H1 (cell line): ENCODE measurements around the gene ZNF516. TPM values are rescaled to one million over a fixed set of nuclear protein-coding genes. Genes with fewer than 3 reads are reported as not detected.

ENCODE experiments used
- CTCF ChIA-PET: fragments of 300-600 bp; sonication (Branson Sonifier 250); formaldehyde crosslinking; loops from one replicate; lab custom pipeline; 2021; ENCODE audit not compliant: partially characterized antibody; lab: Charles Lee
- POLR2A ChIA-PET: fragments of 300-600 bp; sonication (Branson Sonifier 250); formaldehyde crosslinking; loops from one replicate; lab custom pipeline; 2021; ENCODE audit warnings: inconsistent platforms; ENCODE audit not compliant: partially characterized antibody; lab: Charles Lee
- DNase-seq, 2 experiments: peaks; one replicate each; pipeline versions ENCODE4 v3.0.0 to v3.0.0-alpha.2; 2010 to 2022; ENCODE audit warnings: low spot score in 2 of 2, low read depth in 1 of 2, mixed read lengths in 1 of 2
- FAIRE-seq: peaks from 2 replicates; lab custom pipeline; 2011; peaks lifted over from hg19 to GRCh38; lab: Jason Lieb, UNC
- H2AFZ ChIP-seq: 2 replicates; pipeline ENCODE4 v1.8.1; 2012; ENCODE audit warnings: low read length, inconsistent platforms
- H2AK5ac ChIP-seq: 2 replicates; pipeline ENCODE4 v1.6.1; 2013; ENCODE audit warnings: low read depth, low read length
- H2BK120ac ChIP-seq: replicated peaks from 2 replicates; pipeline ENCODE3; 2013; ENCODE audit warnings: low read depth, low read length, inconsistent platforms
- H2BK12ac ChIP-seq: 2 replicates; pipeline ENCODE4 v1.6.1; 2013; ENCODE audit warnings: low read depth, low read length
- H2BK15ac ChIP-seq: 2 replicates; pipeline ENCODE4 v1.6.1; 2013; ENCODE audit warnings: low read length
- H2BK20ac ChIP-seq: 2 replicates; pipeline ENCODE4 v1.6.1; 2013; ENCODE audit warnings: low read length
- H2BK5ac ChIP-seq: 2 replicates; pipeline ENCODE4 v1.6.1; 2013; ENCODE audit warnings: low read depth, low read length
- H3K14ac ChIP-seq: 2 replicates; pipeline ENCODE4 v1.6.1; 2013; ENCODE audit warnings: inconsistent platforms; ENCODE audit not compliant: insufficient read length
- H3K18ac ChIP-seq: 2 replicates; pipeline ENCODE4 v1.6.1; 2013; ENCODE audit warnings: low read length; ENCODE audit errors: extremely low read depth
- H3K23ac ChIP-seq: 2 replicates; pipeline ENCODE4 v1.6.1; 2013; ENCODE audit warnings: inconsistent platforms; ENCODE audit not compliant: insufficient read length
- H3K23me2 ChIP-seq: 2 replicates; pipeline ENCODE4 v1.6.1; 2013; ENCODE audit warnings: low read depth, low read length
- H3K27ac ChIP-seq: 2 replicates; pipeline ENCODE4 v1.6.1; 2011; ENCODE audit warnings: low read depth, low read length, inconsistent platforms
- H3K27me3 ChIP-seq, 4 experiments: replicated peaks in 1 of 4; 1 replicate in 1 of 4; 2 replicates in 3 of 4; pipeline versions ENCODE4 v1.6.1 to v1.8.1; 2011 to 2013; ENCODE audit warnings: low read length in 3 of 4, mild to moderate bottlenecking in 3 of 4, inconsistent platforms in 2 of 4, mixed read lengths in 2 of 4, moderate library complexity in 1 of 4; ENCODE audit not compliant: control insufficient read depth in 3 of 4, insufficient read depth in 3 of 4; ENCODE audit errors: extremely low read depth in 1 of 4
- H3K36me3 ChIP-seq, 4 experiments: 2 replicates each; pipeline versions ENCODE4 v1.6.1 to v1.8.1; 2011 to 2013; ENCODE audit warnings: mild to moderate bottlenecking in 4 of 4, low read length in 3 of 4, moderate library complexity in 2 of 4, control low read depth in 1 of 4, inconsistent platforms in 1 of 4; ENCODE audit not compliant: insufficient read depth in 4 of 4, control insufficient read depth in 2 of 4
- H3K4ac ChIP-seq: replicated peaks from 2 replicates; pipeline ENCODE3; 2013; ENCODE audit warnings: low read length, low read depth, mixed read lengths, inconsistent platforms; ENCODE audit not compliant: insufficient read length
- H3K4me1 ChIP-seq, 4 experiments: replicated peaks in 1 of 4; 1 replicate in 1 of 4; 2 replicates in 3 of 4; pipeline versions ENCODE4 v1.6.1 to v1.8.1; 2011 to 2013; ENCODE audit warnings: low read length in 3 of 4, inconsistent platforms in 2 of 4, mixed read lengths in 1 of 4; ENCODE audit not compliant: insufficient read depth in 4 of 4, control insufficient read depth in 3 of 4
- H3K4me2 ChIP-seq, 2 experiments: 2 replicates each; pipeline versions ENCODE4 v1.6.1 to v1.8.1; 2011 to 2013; ENCODE audit warnings: low read depth in 2 of 2, low read length in 2 of 2, control low read depth in 1 of 2, inconsistent platforms in 1 of 2, mild to moderate bottlenecking in 1 of 2; ENCODE audit not compliant: insufficient read depth in 1 of 2
- H3K4me3 ChIP-seq, 4 experiments: fragments of 200-600, 300-600 bp in 1 of 4; sonication (generic), shearing (Covaris generic), sonication (Bioruptor Twin) in 1 of 4; 2 replicates each; pipeline versions ENCODE4 v1.5.1 to v1.8.1; 2011 to 2016; ENCODE audit warnings: low read length in 4 of 4, low read depth in 3 of 4, control low read depth in 2 of 4, inconsistent platforms in 2 of 4, mild to moderate bottlenecking in 2 of 4, mixed read lengths in 1 of 4, moderate library complexity in 1 of 4; ENCODE audit not compliant: insufficient read depth in 2 of 4; ENCODE audit errors: extremely low read depth in 1 of 4
- H3K56ac ChIP-seq: replicated peaks from 2 replicates; pipeline ENCODE3; 2013; ENCODE audit warnings: low read depth, mild to moderate bottlenecking, mixed read lengths, low read length, inconsistent platforms; ENCODE audit not compliant: insufficient read length
- H3K79me1 ChIP-seq: 2 replicates; pipeline ENCODE4 v1.6.1; 2013; ENCODE audit warnings: low read depth, low read length, control low read depth
- H3K79me2 ChIP-seq, 2 experiments: 2 replicates each; pipeline versions ENCODE4 v1.6.1 to v1.8.1; 2012 to 2013; ENCODE audit warnings: low read length in 2 of 2, mild to moderate bottlenecking in 2 of 2, inconsistent platforms in 1 of 2; ENCODE audit not compliant: insufficient read depth in 2 of 2, control insufficient read depth in 1 of 2
- H3K9ac ChIP-seq, 4 experiments: replicated peaks in 1 of 4; 1 replicate in 1 of 4; 2 replicates in 3 of 4; pipeline versions ENCODE4 v1.6.1 to v1.8.1; 2011 to 2013; ENCODE audit warnings: low read depth in 3 of 4, low read length in 3 of 4, control low read depth in 2 of 4, mild to moderate bottlenecking in 2 of 4, moderate library complexity in 2 of 4, inconsistent platforms in 1 of 4; ENCODE audit errors: extremely low read depth in 1 of 4
- H3K9me3 ChIP-seq, 2 experiments: 2 replicates each; pipeline versions ENCODE4 v1.6.1 to v1.8.1; 2012 to 2013; ENCODE audit warnings: mild to moderate bottlenecking in 2 of 2, moderate library complexity in 2 of 2, control low read depth in 1 of 2, inconsistent platforms in 1 of 2, low read depth in 1 of 2, low read length in 1 of 2, mixed read lengths in 1 of 2; ENCODE audit not compliant: insufficient read depth in 2 of 2
- H4K20me1 ChIP-seq, 2 experiments: replicated peaks in 1 of 2; 2 replicates each; pipeline versions ENCODE3 to v1.8.1; 2011 to 2013; ENCODE audit warnings: inconsistent platforms in 2 of 2, low read length in 2 of 2, mild to moderate bottlenecking in 1 of 2; ENCODE audit not compliant: insufficient read depth in 2 of 2, control insufficient read depth in 1 of 2
- H4K5ac ChIP-seq: 2 replicates; pipeline ENCODE4 v1.6.1; 2013; ENCODE audit warnings: low read length, low read depth, mixed read lengths, inconsistent platforms; ENCODE audit not compliant: insufficient read length
- H4K8ac ChIP-seq: 2 replicates; pipeline ENCODE4 v1.8.0; 2013; ENCODE audit warnings: mild to moderate bottlenecking, moderate library complexity, low read length, inconsistent platforms; ENCODE audit not compliant: insufficient read depth; ENCODE audit errors: extremely low read depth
- H4K91ac ChIP-seq: replicated peaks from 2 replicates; pipeline ENCODE3; 2013; ENCODE audit warnings: low read length, mixed read lengths, inconsistent platforms; ENCODE audit not compliant: insufficient read length
- EGR1 ChIP-seq: IDR thresholded peaks from 2 replicates; pipeline ENCODE4 v1.6.1; 2011; ENCODE audit warnings: low read depth, low read length, borderline replicate concordance
- HDAC6 ChIP-seq: IDR thresholded peaks from one replicate; pipeline ENCODE4 v1.7.1; 2012; ENCODE audit warnings: low read depth, mild to moderate bottlenecking, inconsistent platforms, low read length, moderate library complexity
- MAFK ChIP-seq: IDR thresholded peaks from 2 replicates; pipeline ENCODE4 v1.6.1; 2012; ENCODE audit warnings: low read depth, mild to moderate bottlenecking, improper control_type of control experiment, low read length
- NANOG ChIP-seq: IDR thresholded peaks from 2 replicates; pipeline ENCODE4 v1.6.1; 2011; ENCODE audit warnings: low read length, low read depth, mild to moderate bottlenecking, inconsistent platforms; ENCODE audit not compliant: insufficient read depth, poor library complexity, severe bottlenecking
- SAP30 ChIP-seq: fragments of 300-600 bp; sonication (generic); IDR thresholded peaks from 2 replicates; pipeline ENCODE4 v1.7.1; 2012; ENCODE audit warnings: low read length, moderate library complexity, mild to moderate bottlenecking, inconsistent platforms; ENCODE audit not compliant: insufficient read depth, insufficient replicate concordance
- SIX5 ChIP-seq: IDR thresholded peaks from 2 replicates; pipeline ENCODE4 v1.6.1; 2011; ENCODE audit warnings: mild to moderate bottlenecking, low read depth, low read length
- WGBS, 2 experiments: shearing (Covaris generic) in 1 of 2; methylation state at CpG; one replicate each; pipeline versions ENCODE4 v1.1.6 to v1.1.7; 2013 to 2015; ENCODE audit warnings: low lambda C conversion rate in 2 of 2, mixed read lengths in 2 of 2, inconsistent platforms in 1 of 2, low coverage in 1 of 2, missing lambda C conversion rate in 1 of 2; ENCODE audit not compliant: insufficient replicate concordance in 2 of 2, insufficient coverage in 1 of 2, insufficient read length in 1 of 2; ENCODE audit errors: extremely low coverage in 1 of 2, missing lambda C conversion rate in 1 of 2; 5-methylcytosine and 5-hydroxymethylcytosine counted together
- polyA plus RNA-seq, 7 experiments: library from polyadenylated mRNA; depleted of rRNA in 3 of 7; stranded (reverse) in 5 of 7; unstranded in 2 of 7; fragments of >200 nt in 5 of 7; fragments of 200-250 nt in 2 of 7; gene quantifications; 1 replicate in 5 of 7; 2 replicates in 1 of 7; 4 replicates in 1 of 7; pipeline versions ENCODE4 v1.2.1 to v1.2.3, GENCODE V29; 2011 to 2013; ENCODE audit warnings: missing spikeins in 2 of 7, mixed read lengths in 2 of 7
- total RNA-seq: library from RNA; stranded (reverse); fragmentation: NEBNext Ultra II Directional; extraction: Animal tissue kit (Norgen Biotek cat#: 25700); gene quantifications from 2 replicates; pipeline ENCODE4 v1.2.1, GENCODE V29; 2021
- TF ChIP-seq, protein P1 (sequence below): IDR thresholded peaks from 2 replicates; pipeline ENCODE4 v1.6.1; 2011; ENCODE audit warnings: low read length, improper control_type of control experiment
- TF ChIP-seq, protein P2 (sequence below), 3 experiments: IDR thresholded peaks; 1 replicate in 2 of 3; 2 replicates in 1 of 3; pipeline versions ENCODE4 v1.5.1 to v1.6.1; 2011; ENCODE audit warnings: low read length in 3 of 3, mild to moderate bottlenecking in 3 of 3, inconsistent platforms in 2 of 3, low read depth in 1 of 3, moderate library complexity in 1 of 3; ENCODE audit not compliant: insufficient read depth in 1 of 3; ENCODE audit errors: control extremely low read depth in 1 of 3

The ZNF516 gene
- total and polyA plus RNA-seq, 2 of the 8 experiments (the other 6 are each of a cell fraction or from before 2014, with no cell fraction given): 7.3 to 17.0 TPM

DNA sequence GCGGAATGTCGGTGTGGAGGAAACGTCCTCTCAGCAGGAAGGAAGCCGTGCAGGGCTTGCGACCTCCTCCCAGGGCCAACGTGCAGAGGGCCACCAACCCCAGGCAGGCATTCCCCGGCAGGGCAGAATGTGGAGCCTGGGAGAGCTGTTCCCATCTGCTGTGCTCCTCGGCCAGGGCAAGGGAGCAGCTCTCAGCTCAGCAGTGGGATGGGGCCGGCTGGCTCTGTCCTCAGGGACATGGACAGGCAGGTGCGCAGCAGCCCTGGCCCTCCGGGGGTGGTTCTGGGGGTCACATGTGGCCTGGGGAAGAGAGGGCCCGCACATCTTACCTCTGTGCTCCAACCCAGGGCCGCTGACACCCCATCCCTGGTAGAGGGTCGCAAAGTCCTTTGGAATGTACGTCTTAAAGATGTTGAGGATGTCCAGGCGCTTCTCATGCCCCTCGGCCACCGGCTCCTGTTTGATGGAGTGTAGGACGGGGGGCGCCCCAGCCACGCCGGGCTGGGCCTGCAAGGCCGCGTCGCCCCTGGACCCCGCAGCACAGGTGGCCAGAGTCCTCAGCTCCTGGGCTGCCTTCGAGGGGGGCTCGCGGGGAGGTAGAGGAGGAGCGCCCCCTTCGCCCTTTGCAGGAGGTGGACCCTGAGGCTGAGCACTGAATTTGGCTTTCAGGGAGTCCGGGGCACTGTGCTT, 116.4 kb downstream of the ZNF516 start:
- H2BK20ac ChIP-seq: no peak overlapping the region
- H2BK15ac ChIP-seq: no peak overlapping the region
- no peak overlapping the region for H3K23ac ChIP-seq
- FAIRE-seq (no peak), DNase-seq (no peak)
- no peak overlapping the region for H2BK5ac ChIP-seq
- H4K8ac ChIP-seq: no peak overlapping the region
- peaks cover 0 to 3% (median 0%) of the 10 kb centered on the region in 4 experiments; a peak in 3 of 7 replicates for H3K4me1 ChIP-seq
- H2BK120ac ChIP-seq: no peak overlapping the region
- no peak overlapping the region for H4K91ac ChIP-seq
- H3K79me1 ChIP-seq: peaks cover 2% of the 10 kb centered on the region; the same call in 1 of the 2 replicates
- no peak overlapping the region for H2AK5ac ChIP-seq
- WGBS, 2 experiments: 88% methylated on average over 22 of the region's 32 CpGs; no CpG with 5 or more reads in 1 of the 2 experiments
- H3K36me3 ChIP-seq: peaks cover 0 to 8% (median 2%) of the 10 kb centered on the region in 4 experiments; a peak in 3 of 8 replicates
- no peak overlapping the region for H3K14ac ChIP-seq
- H3K9me3 ChIP-seq: no peaks in the 10 kb centered on the region
- no peak overlapping the region for H3K4ac ChIP-seq
- no peak overlapping the region for H2BK12ac ChIP-seq
- H4K5ac ChIP-seq: no peak overlapping the region
- no peak overlapping the region for H3K9ac ChIP-seq
- POLR2A ChIA-PET: no interaction called here
- no peak overlapping the region for H3K4me2 ChIP-seq
- no peaks in the 10 kb centered on the region for H3K79me2 ChIP-seq
- H3K27ac ChIP-seq: no peak overlapping the region
- H2AFZ ChIP-seq: no peak overlapping the region
- H4K20me1 ChIP-seq: no peaks in the 10 kb centered on the region
- H3K27me3 ChIP-seq: no peaks in the 10 kb centered on the region
- no peak overlapping the region for H3K56ac ChIP-seq
- no peak overlapping the region for H3K4me3 ChIP-seq
- no peaks in the 10 kb centered on the region for H3K23me2 ChIP-seq
- no peak overlapping the region for H3K18ac ChIP-seq
- CTCF ChIA-PET: interaction anchor here (1.0 kb wide), 1 partner anchor 13 kb away, joined by 3 read pairs; no protein-coding TSS in a partner anchor
- TF ChIP-seq, protein P1, sequence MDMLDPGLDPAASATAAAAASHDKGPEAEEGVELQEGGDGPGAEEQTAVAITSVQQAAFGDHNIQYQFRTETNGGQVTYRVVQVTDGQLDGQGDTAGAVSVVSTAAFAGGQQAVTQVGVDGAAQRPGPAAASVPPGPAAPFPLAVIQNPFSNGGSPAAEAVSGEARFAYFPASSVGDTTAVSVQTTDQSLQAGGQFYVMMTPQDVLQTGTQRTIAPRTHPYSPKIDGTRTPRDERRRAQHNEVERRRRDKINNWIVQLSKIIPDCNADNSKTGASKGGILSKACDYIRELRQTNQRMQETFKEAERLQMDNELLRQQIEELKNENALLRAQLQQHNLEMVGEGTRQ: no peak
- TF ChIP-seq NANOG (no peak), SAP30 (no peak), HDAC6 (no peak), EGR1 (no peak), SIX5 (no peak), MAFK (no peak)
- TF ChIP-seq, protein P2, sequence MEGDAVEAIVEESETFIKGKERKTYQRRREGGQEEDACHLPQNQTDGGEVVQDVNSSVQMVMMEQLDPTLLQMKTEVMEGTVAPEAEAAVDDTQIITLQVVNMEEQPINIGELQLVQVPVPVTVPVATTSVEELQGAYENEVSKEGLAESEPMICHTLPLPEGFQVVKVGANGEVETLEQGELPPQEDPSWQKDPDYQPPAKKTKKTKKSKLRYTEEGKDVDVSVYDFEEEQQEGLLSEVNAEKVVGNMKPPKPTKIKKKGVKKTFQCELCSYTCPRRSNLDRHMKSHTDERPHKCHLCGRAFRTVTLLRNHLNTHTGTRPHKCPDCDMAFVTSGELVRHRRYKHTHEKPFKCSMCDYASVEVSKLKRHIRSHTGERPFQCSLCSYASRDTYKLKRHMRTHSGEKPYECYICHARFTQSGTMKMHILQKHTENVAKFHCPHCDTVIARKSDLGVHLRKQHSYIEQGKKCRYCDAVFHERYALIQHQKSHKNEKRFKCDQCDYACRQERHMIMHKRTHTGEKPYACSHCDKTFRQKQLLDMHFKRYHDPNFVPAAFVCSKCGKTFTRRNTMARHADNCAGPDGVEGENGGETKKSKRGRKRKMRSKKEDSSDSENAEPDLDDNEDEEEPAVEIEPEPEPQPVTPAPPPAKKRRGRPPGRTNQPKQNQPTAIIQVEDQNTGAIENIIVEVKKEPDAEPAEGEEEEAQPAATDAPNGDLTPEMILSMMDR (IDR thresholded peaks at IDR 0.05; ENCODE audit: control extremely low read depth in 1 of 3, insufficient read depth in 1 of 3, low read depth in 1 of 3, low read length in 3 of 3): no peak
